Progenitor cell of endocrine pancreas (in vitro differentiated cells): ENCODE data around the gene TMIGD2. TPM values are rescaled to one million over a fixed set of nuclear protein-coding genes. Genes with fewer than 3 reads are reported as not detected.

Source experiments
- DNase-seq: peaks from one replicate; pipeline ENCODE4 v3.0.0; 2021; ENCODE audit warnings: low spot score; ENCODE audit not compliant: unreplicated experiment
- H3K27ac Mint-ChIP-seq: 2 replicates; pipeline ENCODE4 v1.8.0; 2021; ENCODE audit warnings: mild to moderate bottlenecking, moderate library complexity, mixed read lengths
- H3K27me3 Mint-ChIP-seq: 2 replicates; pipeline ENCODE4 v1.8.0; 2021; ENCODE audit warnings: mixed read lengths
- H3K36me3 Mint-ChIP-seq: 2 replicates; pipeline ENCODE4 v1.8.0; 2022; ENCODE audit warnings: mixed read lengths; ENCODE audit not compliant: insufficient read depth
- H3K4me1 Mint-ChIP-seq: 2 replicates; pipeline ENCODE4 v1.8.0; 2021; ENCODE audit warnings: low read depth, mixed read lengths
- H3K4me3 Mint-ChIP-seq: 2 replicates; pipeline ENCODE4 v1.8.0; 2021; ENCODE audit warnings: low read depth, mild to moderate bottlenecking, moderate library complexity, mixed read lengths
- H3K9me3 Mint-ChIP-seq: 2 replicates; pipeline ENCODE4 v1.8.0; 2021; ENCODE audit warnings: low read depth, mixed read lengths
- total RNA-seq: library from RNA; stranded (reverse); gene quantifications from 2 replicates; pipeline ENCODE4 v1.2.1, GENCODE V29; 2021
- TF ChIP-seq, protein P1 (sequence below): fragments of 200-600 bp; sonication (generic); IDR thresholded peaks from one replicate; pipeline ENCODE4 v1.5.0; 2021; ENCODE audit warnings: antibody characterized with exemption, mild to moderate bottlenecking; ENCODE audit not compliant: unreplicated experiment

The TMIGD2 gene
- total RNA-seq, 1 donor from 2014 or later: not detected

- H3K36me3 Mint-ChIP-seq: peaks cover 19% of the 10 kb centered on the region
- H3K9me3 Mint-ChIP-seq: peaks cover 12% of the 10 kb centered on the region
- DNase-seq: no peak
- H3K4me1 Mint-ChIP-seq: peaks cover 2% of the 10 kb centered on the region
- peaks cover 9% of the 10 kb centered on the region for H3K27me3 Mint-ChIP-seq
- H3K27ac Mint-ChIP-seq: no peak overlapping the region
- TF ChIP-seq, protein P1, sequence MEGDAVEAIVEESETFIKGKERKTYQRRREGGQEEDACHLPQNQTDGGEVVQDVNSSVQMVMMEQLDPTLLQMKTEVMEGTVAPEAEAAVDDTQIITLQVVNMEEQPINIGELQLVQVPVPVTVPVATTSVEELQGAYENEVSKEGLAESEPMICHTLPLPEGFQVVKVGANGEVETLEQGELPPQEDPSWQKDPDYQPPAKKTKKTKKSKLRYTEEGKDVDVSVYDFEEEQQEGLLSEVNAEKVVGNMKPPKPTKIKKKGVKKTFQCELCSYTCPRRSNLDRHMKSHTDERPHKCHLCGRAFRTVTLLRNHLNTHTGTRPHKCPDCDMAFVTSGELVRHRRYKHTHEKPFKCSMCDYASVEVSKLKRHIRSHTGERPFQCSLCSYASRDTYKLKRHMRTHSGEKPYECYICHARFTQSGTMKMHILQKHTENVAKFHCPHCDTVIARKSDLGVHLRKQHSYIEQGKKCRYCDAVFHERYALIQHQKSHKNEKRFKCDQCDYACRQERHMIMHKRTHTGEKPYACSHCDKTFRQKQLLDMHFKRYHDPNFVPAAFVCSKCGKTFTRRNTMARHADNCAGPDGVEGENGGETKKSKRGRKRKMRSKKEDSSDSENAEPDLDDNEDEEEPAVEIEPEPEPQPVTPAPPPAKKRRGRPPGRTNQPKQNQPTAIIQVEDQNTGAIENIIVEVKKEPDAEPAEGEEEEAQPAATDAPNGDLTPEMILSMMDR: no peak
- H3K4me3 Mint-ChIP-seq: no peak overlapping the region
Measured at GRCh38 chr19:4324228-4324627, 22.0 kb upstream of the TMIGD2 start.

GRCh38 chr19:4323692-4324091, 21.5 kb upstream of the TMIGD2 start:
- H3K27ac Mint-ChIP-seq: no peak overlapping the region
- H3K4me3 Mint-ChIP-seq: no peak overlapping the region
- TF ChIP-seq, protein P1: no peak
- H3K27me3 Mint-ChIP-seq: peaks cover 9% of the 10 kb centered on the region
- no peak for DNase-seq
- H3K36me3 Mint-ChIP-seq: peaks cover 23% of the 10 kb centered on the region
- peaks cover 16% of the 10 kb centered on the region for H3K9me3 Mint-ChIP-seq
- peaks cover 2% of the 10 kb centered on the region for H3K4me1 Mint-ChIP-seq

DNA sequence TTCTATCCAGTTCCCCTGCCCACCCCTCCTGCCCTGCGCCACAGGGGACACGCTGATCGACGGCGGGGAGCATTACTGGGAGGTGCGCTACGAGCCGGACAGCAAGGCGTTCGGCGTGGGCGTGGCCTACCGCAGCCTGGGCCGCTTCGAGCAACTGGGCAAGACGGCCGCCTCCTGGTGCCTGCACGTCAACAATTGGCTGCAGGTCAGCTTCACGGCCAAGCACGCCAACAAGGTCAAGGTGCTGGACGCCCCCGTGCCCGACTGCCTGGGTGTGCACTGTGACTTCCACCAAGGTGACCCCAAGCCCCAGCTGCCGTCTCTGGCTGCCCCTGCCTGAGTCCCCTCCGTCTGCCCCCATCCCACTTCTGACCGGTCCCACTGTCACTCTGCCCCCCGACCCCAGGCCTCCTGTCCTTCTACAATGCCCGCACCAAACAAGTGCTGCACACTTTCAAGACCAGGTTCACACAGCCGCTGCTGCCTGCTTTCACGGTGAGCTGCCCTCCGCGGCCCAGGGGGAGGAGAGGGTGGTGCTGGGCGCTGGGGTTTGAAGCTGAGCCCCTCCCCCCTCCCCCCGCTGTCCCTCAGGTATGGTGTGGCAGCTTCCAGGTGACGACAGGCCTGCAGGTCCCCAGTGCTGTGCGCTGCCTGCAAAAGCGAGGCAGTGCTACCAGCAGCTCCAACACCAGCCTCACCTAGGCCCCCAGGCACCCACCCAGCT, 20.9 kb upstream of the TMIGD2 start:
- Mint-ChIP-seq H3K4me3 (no peak overlapping the region), H3K36me3 (peaks cover 28% of the 10 kb centered on the region), H3K9me3 (peaks cover 20% of the 10 kb centered on the region), H3K27ac (no peak overlapping the region), H3K4me1 (peaks cover 2% of the 10 kb centered on the region), H3K27me3 (peaks cover 9% of the 10 kb centered on the region)
- TF ChIP-seq, protein P1: no peak
- DNase-seq: no peak

DNA sequence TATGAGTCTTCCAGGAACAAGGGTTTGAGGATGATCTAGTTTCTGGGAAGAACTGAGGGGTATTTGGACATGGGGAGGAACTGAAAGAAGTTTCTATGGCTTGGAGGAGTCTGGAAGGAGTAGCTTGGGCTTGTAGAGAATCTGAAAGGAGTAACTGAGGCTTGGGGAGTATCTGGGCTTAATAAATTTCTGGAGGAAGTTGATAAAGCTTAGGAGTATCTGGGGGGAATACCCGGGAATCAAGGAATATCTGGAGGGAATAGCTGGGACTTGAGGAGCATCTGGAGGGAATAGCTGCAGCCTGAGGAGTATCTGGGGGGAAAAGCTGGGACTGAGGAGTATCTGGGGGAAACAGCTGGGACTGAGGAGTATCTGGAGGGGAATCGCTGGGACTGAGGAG, 18.2 kb upstream of the TMIGD2 start:
- no peak for DNase-seq
- TF ChIP-seq, protein P1: no peak
- H3K4me3 Mint-ChIP-seq: no peak overlapping the region
- H3K9me3 Mint-ChIP-seq: peaks cover 20% of the 10 kb centered on the region
- no peak overlapping the region for H3K27ac Mint-ChIP-seq
- H3K27me3 Mint-ChIP-seq: no peaks in the 10 kb centered on the region
- no peaks in the 10 kb centered on the region for H3K4me1 Mint-ChIP-seq
- peaks cover 29% of the 10 kb centered on the region for H3K36me3 Mint-ChIP-seq

- peaks cover 20% of the 10 kb centered on the region for H3K9me3 Mint-ChIP-seq
- DNase-seq: no peak
- TF ChIP-seq, protein P1: no peak
- no peak overlapping the region for H3K27ac Mint-ChIP-seq
- no peak overlapping the region for H3K4me3 Mint-ChIP-seq
- H3K27me3 Mint-ChIP-seq: no peaks in the 10 kb centered on the region
- peaks cover 26% of the 10 kb centered on the region for H3K36me3 Mint-ChIP-seq
- no peaks in the 10 kb centered on the region for H3K4me1 Mint-ChIP-seq
Measured at GRCh38 chr19:4319067-4319718, 17.0 kb upstream of the TMIGD2 start.
